Progenitor cell of endocrine pancreas (in vitro differentiated cells): ENCODE data around the gene CCBE1. TPM values are rescaled to one million over a fixed set of nuclear protein-coding genes. Genes with fewer than 3 reads are reported as not detected.

Experiments
- DNase-seq: peaks from one replicate; pipeline ENCODE4 v3.0.0; 2021; ENCODE audit warnings: low spot score; ENCODE audit not compliant: unreplicated experiment
- H3K27ac Mint-ChIP-seq: 2 replicates; pipeline ENCODE4 v1.8.0; 2021; ENCODE audit warnings: mild to moderate bottlenecking, moderate library complexity, mixed read lengths
- H3K27me3 Mint-ChIP-seq: 2 replicates; pipeline ENCODE4 v1.8.0; 2021; ENCODE audit warnings: mixed read lengths
- H3K36me3 Mint-ChIP-seq: 2 replicates; pipeline ENCODE4 v1.8.0; 2022; ENCODE audit warnings: mixed read lengths; ENCODE audit not compliant: insufficient read depth
- H3K4me1 Mint-ChIP-seq: 2 replicates; pipeline ENCODE4 v1.8.0; 2021; ENCODE audit warnings: low read depth, mixed read lengths
- H3K4me3 Mint-ChIP-seq: 2 replicates; pipeline ENCODE4 v1.8.0; 2021; ENCODE audit warnings: low read depth, mild to moderate bottlenecking, moderate library complexity, mixed read lengths
- H3K9me3 Mint-ChIP-seq: 2 replicates; pipeline ENCODE4 v1.8.0; 2021; ENCODE audit warnings: low read depth, mixed read lengths
- CTCF ChIP-seq: fragments of 200-600 bp; sonication (generic); IDR thresholded peaks from one replicate; pipeline ENCODE4 v1.5.0; 2021; ENCODE audit warnings: antibody characterized with exemption, mild to moderate bottlenecking; ENCODE audit not compliant: unreplicated experiment
- total RNA-seq: library from RNA; stranded (reverse); gene quantifications from 2 replicates; pipeline ENCODE4 v1.2.1, GENCODE V29; 2021

CCBE1 gene
- total RNA-seq, 1 donor from 2014 or later: 1.2 TPM

DNA sequence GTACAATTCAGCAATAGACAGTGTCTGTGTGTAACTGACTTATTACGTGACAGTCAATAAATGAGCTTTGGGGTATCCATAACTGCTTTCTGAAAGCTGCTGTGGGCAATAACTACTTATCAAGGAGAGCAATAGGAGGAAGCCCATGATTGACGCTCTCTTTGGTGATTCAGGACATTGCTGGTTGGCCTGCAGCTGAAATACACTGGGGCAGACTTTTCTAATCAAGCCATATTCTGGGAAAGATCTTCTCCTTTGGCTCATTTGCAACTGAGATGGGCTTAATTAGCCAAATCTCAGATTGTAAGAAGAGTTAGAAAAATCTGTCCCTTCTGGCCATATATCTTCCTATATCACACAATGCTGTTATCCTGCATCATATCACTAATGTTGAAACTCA is 24.0 kb upstream of the CCBE1 start:
- Mint-ChIP-seq H3K36me3 (no peaks in the 10 kb centered on the region), H3K9me3 (no peaks in the 10 kb centered on the region), H3K27ac (peak overlapping the region; percentile 31), H3K27me3 (peaks cover 28% of the 10 kb centered on the region), H3K4me1 (no peaks in the 10 kb centered on the region), H3K4me3 (no peak overlapping the region)
- DNase-seq: no peak
- TF ChIP-seq CTCF: no peak

GRCh38 chr18:59719544-59720181 is 22.4 kb upstream of the CCBE1 start:
- H3K4me1 Mint-ChIP-seq: no peaks in the 10 kb centered on the region
- DNase-seq: no peak
- peaks cover 33% of the 10 kb centered on the region for H3K27me3 Mint-ChIP-seq
- H3K9me3 Mint-ChIP-seq: no peaks in the 10 kb centered on the region
- no peaks in the 10 kb centered on the region for H3K36me3 Mint-ChIP-seq
- no peak overlapping the region for H3K27ac Mint-ChIP-seq
- no peak for TF ChIP-seq CTCF
- no peak overlapping the region for H3K4me3 Mint-ChIP-seq

DNA sequence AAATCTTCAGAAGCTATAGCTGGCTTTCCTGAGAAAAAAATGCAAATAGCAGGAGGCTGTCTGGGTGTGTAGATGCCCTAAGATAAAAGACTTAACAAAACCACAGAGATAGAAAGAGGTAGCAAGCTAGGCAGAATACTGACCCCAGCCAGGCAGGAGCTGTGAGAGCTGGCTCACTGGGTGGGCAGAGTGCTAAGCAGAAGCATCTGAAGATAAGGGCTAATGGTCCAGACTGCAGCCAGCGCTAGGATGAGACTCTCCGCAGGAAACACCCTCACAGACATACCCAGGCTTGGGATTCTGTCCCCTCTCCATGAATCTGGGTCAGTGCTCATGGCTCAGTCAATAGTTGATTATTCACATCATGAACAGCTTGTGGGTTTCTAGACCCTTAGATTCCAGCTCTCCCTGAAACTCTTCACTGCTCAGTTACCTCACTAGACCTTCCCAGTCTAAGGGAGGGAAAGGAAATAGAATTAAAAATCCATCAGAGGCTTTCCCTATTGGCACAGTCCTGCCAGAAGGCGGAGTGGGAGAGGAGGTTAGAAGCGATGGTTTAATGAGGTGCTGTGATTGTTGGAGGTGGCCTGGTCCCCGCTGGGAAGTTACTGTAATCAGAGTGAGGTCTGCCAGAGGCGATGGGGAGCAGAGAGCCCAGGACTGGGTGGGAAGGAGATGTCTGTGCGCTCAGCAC is 21.4 kb upstream of the CCBE1 start:
- Mint-ChIP-seq H3K4me3 (no peak overlapping the region), H3K27ac (no peak overlapping the region), H3K9me3 (no peaks in the 10 kb centered on the region), H3K4me1 (no peaks in the 10 kb centered on the region), H3K36me3 (no peaks in the 10 kb centered on the region), H3K27me3 (peaks cover 33% of the 10 kb centered on the region)
- TF ChIP-seq CTCF: no peak
- DNase-seq: no peak

- H3K27me3 Mint-ChIP-seq: peaks cover 33% of the 10 kb centered on the region
- H3K4me1 Mint-ChIP-seq: no peaks in the 10 kb centered on the region
- DNase-seq: no peak
- H3K27ac Mint-ChIP-seq: no peak overlapping the region
- TF ChIP-seq CTCF: no peak
- H3K36me3 Mint-ChIP-seq: no peaks in the 10 kb centered on the region
- H3K4me3 Mint-ChIP-seq: no peak overlapping the region
- no peaks in the 10 kb centered on the region for H3K9me3 Mint-ChIP-seq
Observed at GRCh38 chr18:59718108-59718463, 20.9 kb upstream of the CCBE1 start.

GRCh38 chr18:59717291-59717690 is 20.1 kb upstream of the CCBE1 start:
- TF ChIP-seq CTCF: no peak
- Mint-ChIP-seq H3K27ac (no peak overlapping the region), H3K36me3 (no peaks in the 10 kb centered on the region), H3K4me3 (no peak overlapping the region), H3K4me1 (no peaks in the 10 kb centered on the region), H3K27me3 (peaks cover 37% of the 10 kb centered on the region), H3K9me3 (no peaks in the 10 kb centered on the region)
- DNase-seq: no peak
